H1 (cell line): ENCODE measurements around the gene MED12L. TPM values are rescaled to one million over a fixed set of nuclear protein-coding genes. Genes with fewer than 3 reads are reported as not detected.

Source experiments
- CTCF ChIA-PET: fragments of 300-600 bp; sonication (Branson Sonifier 250); formaldehyde crosslinking; loops from one replicate; lab custom pipeline; 2021; ENCODE audit not compliant: partially characterized antibody; lab: Charles Lee
- POLR2A ChIA-PET: fragments of 300-600 bp; sonication (Branson Sonifier 250); formaldehyde crosslinking; loops from one replicate; lab custom pipeline; 2021; ENCODE audit warnings: inconsistent platforms; ENCODE audit not compliant: partially characterized antibody; lab: Charles Lee
- DNase-seq, 2 experiments: peaks; one replicate each; pipeline versions ENCODE4 v3.0.0 to v3.0.0-alpha.2; 2010 to 2022; ENCODE audit warnings: low spot score in 2 of 2, low read depth in 1 of 2, mixed read lengths in 1 of 2
- FAIRE-seq: peaks from 2 replicates; lab custom pipeline; 2011; peaks lifted over from hg19 to GRCh38; lab: Jason Lieb, UNC
- H2AFZ ChIP-seq: 2 replicates; pipeline ENCODE4 v1.8.1; 2012; ENCODE audit warnings: low read length, inconsistent platforms
- H2AK5ac ChIP-seq: 2 replicates; pipeline ENCODE4 v1.6.1; 2013; ENCODE audit warnings: low read depth, low read length
- H2BK120ac ChIP-seq: replicated peaks from 2 replicates; pipeline ENCODE3; 2013; ENCODE audit warnings: low read depth, low read length, inconsistent platforms
- H2BK12ac ChIP-seq: 2 replicates; pipeline ENCODE4 v1.6.1; 2013; ENCODE audit warnings: low read depth, low read length
- H2BK15ac ChIP-seq: 2 replicates; pipeline ENCODE4 v1.6.1; 2013; ENCODE audit warnings: low read length
- H2BK20ac ChIP-seq: 2 replicates; pipeline ENCODE4 v1.6.1; 2013; ENCODE audit warnings: low read length
- H2BK5ac ChIP-seq: 2 replicates; pipeline ENCODE4 v1.6.1; 2013; ENCODE audit warnings: low read depth, low read length
- H3K14ac ChIP-seq: 2 replicates; pipeline ENCODE4 v1.6.1; 2013; ENCODE audit warnings: inconsistent platforms; ENCODE audit not compliant: insufficient read length
- H3K18ac ChIP-seq: 2 replicates; pipeline ENCODE4 v1.6.1; 2013; ENCODE audit warnings: low read length; ENCODE audit errors: extremely low read depth
- H3K23ac ChIP-seq: 2 replicates; pipeline ENCODE4 v1.6.1; 2013; ENCODE audit warnings: inconsistent platforms; ENCODE audit not compliant: insufficient read length
- H3K23me2 ChIP-seq: 2 replicates; pipeline ENCODE4 v1.6.1; 2013; ENCODE audit warnings: low read depth, low read length
- H3K27ac ChIP-seq: 2 replicates; pipeline ENCODE4 v1.6.1; 2011; ENCODE audit warnings: low read depth, low read length, inconsistent platforms
- H3K27me3 ChIP-seq, 4 experiments: replicated peaks in 1 of 4; 1 replicate in 1 of 4; 2 replicates in 3 of 4; pipeline versions ENCODE4 v1.6.1 to v1.8.1; 2011 to 2013; ENCODE audit warnings: low read length in 3 of 4, mild to moderate bottlenecking in 3 of 4, inconsistent platforms in 2 of 4, mixed read lengths in 2 of 4, moderate library complexity in 1 of 4; ENCODE audit not compliant: control insufficient read depth in 3 of 4, insufficient read depth in 3 of 4; ENCODE audit errors: extremely low read depth in 1 of 4
- H3K36me3 ChIP-seq, 4 experiments: 2 replicates each; pipeline versions ENCODE4 v1.6.1 to v1.8.1; 2011 to 2013; ENCODE audit warnings: mild to moderate bottlenecking in 4 of 4, low read length in 3 of 4, moderate library complexity in 2 of 4, control low read depth in 1 of 4, inconsistent platforms in 1 of 4; ENCODE audit not compliant: insufficient read depth in 4 of 4, control insufficient read depth in 2 of 4
- H3K4ac ChIP-seq: replicated peaks from 2 replicates; pipeline ENCODE3; 2013; ENCODE audit warnings: low read length, low read depth, mixed read lengths, inconsistent platforms; ENCODE audit not compliant: insufficient read length
- H3K4me1 ChIP-seq, 4 experiments: replicated peaks in 1 of 4; 1 replicate in 1 of 4; 2 replicates in 3 of 4; pipeline versions ENCODE4 v1.6.1 to v1.8.1; 2011 to 2013; ENCODE audit warnings: low read length in 3 of 4, inconsistent platforms in 2 of 4, mixed read lengths in 1 of 4; ENCODE audit not compliant: insufficient read depth in 4 of 4, control insufficient read depth in 3 of 4
- H3K4me2 ChIP-seq, 2 experiments: 2 replicates each; pipeline versions ENCODE4 v1.6.1 to v1.8.1; 2011 to 2013; ENCODE audit warnings: low read depth in 2 of 2, low read length in 2 of 2, control low read depth in 1 of 2, inconsistent platforms in 1 of 2, mild to moderate bottlenecking in 1 of 2; ENCODE audit not compliant: insufficient read depth in 1 of 2
- H3K4me3 ChIP-seq, 4 experiments: fragments of 200-600, 300-600 bp in 1 of 4; sonication (generic), shearing (Covaris generic), sonication (Bioruptor Twin) in 1 of 4; 2 replicates each; pipeline versions ENCODE4 v1.5.1 to v1.8.1; 2011 to 2016; ENCODE audit warnings: low read length in 4 of 4, low read depth in 3 of 4, control low read depth in 2 of 4, inconsistent platforms in 2 of 4, mild to moderate bottlenecking in 2 of 4, mixed read lengths in 1 of 4, moderate library complexity in 1 of 4; ENCODE audit not compliant: insufficient read depth in 2 of 4; ENCODE audit errors: extremely low read depth in 1 of 4
- H3K56ac ChIP-seq: replicated peaks from 2 replicates; pipeline ENCODE3; 2013; ENCODE audit warnings: low read depth, mild to moderate bottlenecking, mixed read lengths, low read length, inconsistent platforms; ENCODE audit not compliant: insufficient read length
- H3K79me1 ChIP-seq: 2 replicates; pipeline ENCODE4 v1.6.1; 2013; ENCODE audit warnings: low read depth, low read length, control low read depth
- H3K79me2 ChIP-seq, 2 experiments: 2 replicates each; pipeline versions ENCODE4 v1.6.1 to v1.8.1; 2012 to 2013; ENCODE audit warnings: low read length in 2 of 2, mild to moderate bottlenecking in 2 of 2, inconsistent platforms in 1 of 2; ENCODE audit not compliant: insufficient read depth in 2 of 2, control insufficient read depth in 1 of 2
- H3K9ac ChIP-seq, 4 experiments: replicated peaks in 1 of 4; 1 replicate in 1 of 4; 2 replicates in 3 of 4; pipeline versions ENCODE4 v1.6.1 to v1.8.1; 2011 to 2013; ENCODE audit warnings: low read depth in 3 of 4, low read length in 3 of 4, control low read depth in 2 of 4, mild to moderate bottlenecking in 2 of 4, moderate library complexity in 2 of 4, inconsistent platforms in 1 of 4; ENCODE audit errors: extremely low read depth in 1 of 4
- H3K9me3 ChIP-seq, 2 experiments: 2 replicates each; pipeline versions ENCODE4 v1.6.1 to v1.8.1; 2012 to 2013; ENCODE audit warnings: mild to moderate bottlenecking in 2 of 2, moderate library complexity in 2 of 2, control low read depth in 1 of 2, inconsistent platforms in 1 of 2, low read depth in 1 of 2, low read length in 1 of 2, mixed read lengths in 1 of 2; ENCODE audit not compliant: insufficient read depth in 2 of 2
- H4K20me1 ChIP-seq, 2 experiments: replicated peaks in 1 of 2; 2 replicates each; pipeline versions ENCODE3 to v1.8.1; 2011 to 2013; ENCODE audit warnings: inconsistent platforms in 2 of 2, low read length in 2 of 2, mild to moderate bottlenecking in 1 of 2; ENCODE audit not compliant: insufficient read depth in 2 of 2, control insufficient read depth in 1 of 2
- H4K5ac ChIP-seq: 2 replicates; pipeline ENCODE4 v1.6.1; 2013; ENCODE audit warnings: low read length, low read depth, mixed read lengths, inconsistent platforms; ENCODE audit not compliant: insufficient read length
- H4K8ac ChIP-seq: 2 replicates; pipeline ENCODE4 v1.8.0; 2013; ENCODE audit warnings: mild to moderate bottlenecking, moderate library complexity, low read length, inconsistent platforms; ENCODE audit not compliant: insufficient read depth; ENCODE audit errors: extremely low read depth
- H4K91ac ChIP-seq: replicated peaks from 2 replicates; pipeline ENCODE3; 2013; ENCODE audit warnings: low read length, mixed read lengths, inconsistent platforms; ENCODE audit not compliant: insufficient read length
- ASH2L ChIP-seq: fragments of 200-600, 300-600 bp; sonication (generic); IDR thresholded peaks from one replicate; pipeline ENCODE4 v1.7.1; 2017; ENCODE audit warnings: low read length
- CHD1 ChIP-seq: IDR thresholded peaks from 2 replicates; pipeline ENCODE4 v1.6.1; 2012; ENCODE audit warnings: low read depth, low read length, improper control_type of control experiment
- HDAC6 ChIP-seq: IDR thresholded peaks from one replicate; pipeline ENCODE4 v1.7.1; 2012; ENCODE audit warnings: low read depth, mild to moderate bottlenecking, inconsistent platforms, low read length, moderate library complexity
- NRF1 ChIP-seq: IDR thresholded peaks from 2 replicates; pipeline ENCODE4 v1.6.1; 2011; ENCODE audit warnings: mild to moderate bottlenecking, low read depth, low read length, improper control_type of control experiment
- POLR2A ChIP-seq, 2 experiments: IDR thresholded peaks; 1 replicate in 1 of 2; 2 replicates in 1 of 2; pipeline ENCODE4 v1.6.1; 2011; ENCODE audit warnings: low read depth in 2 of 2, low read length in 2 of 2, mild to moderate bottlenecking in 2 of 2; ENCODE audit errors: control extremely low read depth in 1 of 2
- RAD21 ChIP-seq, 2 experiments: IDR thresholded peaks in 1 of 2; conservative IDR thresholded peaks in 1 of 2; 2 replicates each; pipeline ENCODE4 v1.6.1; 2011; ENCODE audit warnings: low read depth in 2 of 2, low read length in 2 of 2, improper control_type of control experiment in 1 of 2, inconsistent platforms in 1 of 2, mild to moderate bottlenecking in 1 of 2, moderate library complexity in 1 of 2
- RXRA ChIP-seq: IDR thresholded peaks from 2 replicates; pipeline ENCODE4 v1.6.1; 2011; ENCODE audit warnings: low read depth, mild to moderate bottlenecking, low read length, moderate library complexity; ENCODE audit not compliant: insufficient read depth
- SAP30 ChIP-seq: fragments of 300-600 bp; sonication (generic); IDR thresholded peaks from 2 replicates; pipeline ENCODE4 v1.7.1; 2012; ENCODE audit warnings: low read length, moderate library complexity, mild to moderate bottlenecking, inconsistent platforms; ENCODE audit not compliant: insufficient read depth, insufficient replicate concordance
- SP2 ChIP-seq: IDR thresholded peaks from 2 replicates; pipeline ENCODE4 v1.6.1; 2012; ENCODE audit warnings: mild to moderate bottlenecking, low read length, inconsistent platforms
- SRF ChIP-seq: IDR thresholded peaks from 2 replicates; pipeline ENCODE4 v1.6.1; 2011; ENCODE audit warnings: mild to moderate bottlenecking, low read depth, low read length, moderate library complexity
- ZNF274 ChIP-seq: IDR thresholded peaks from 2 replicates; pipeline ENCODE4 v1.7.0; 2012; ENCODE audit warnings: low read length, borderline replicate concordance; ENCODE audit errors: extremely low read depth
- WGBS, 2 experiments: shearing (Covaris generic) in 1 of 2; methylation state at CpG; one replicate each; pipeline versions ENCODE4 v1.1.6 to v1.1.7; 2013 to 2015; ENCODE audit warnings: low lambda C conversion rate in 2 of 2, mixed read lengths in 2 of 2, inconsistent platforms in 1 of 2, low coverage in 1 of 2, missing lambda C conversion rate in 1 of 2; ENCODE audit not compliant: insufficient replicate concordance in 2 of 2, insufficient coverage in 1 of 2, insufficient read length in 1 of 2; ENCODE audit errors: extremely low coverage in 1 of 2, missing lambda C conversion rate in 1 of 2; 5-methylcytosine and 5-hydroxymethylcytosine counted together
- polyA plus RNA-seq, 7 experiments: library from polyadenylated mRNA; depleted of rRNA in 3 of 7; stranded (reverse) in 5 of 7; unstranded in 2 of 7; fragments of >200 nt in 5 of 7; fragments of 200-250 nt in 2 of 7; gene quantifications; 1 replicate in 5 of 7; 2 replicates in 1 of 7; 4 replicates in 1 of 7; pipeline versions ENCODE4 v1.2.1 to v1.2.3, GENCODE V29; 2011 to 2013; ENCODE audit warnings: missing spikeins in 2 of 7, mixed read lengths in 2 of 7
- total RNA-seq: library from RNA; stranded (reverse); fragmentation: NEBNext Ultra II Directional; extraction: Animal tissue kit (Norgen Biotek cat#: 25700); gene quantifications from 2 replicates; pipeline ENCODE4 v1.2.1, GENCODE V29; 2021
- TF ChIP-seq, protein P1 (sequence below): IDR thresholded peaks from 2 replicates; pipeline ENCODE4 v1.6.1; 2012; ENCODE audit warnings: inconsistent platforms
- TF ChIP-seq, protein P2 (sequence below): IDR thresholded peaks from 2 replicates; pipeline ENCODE4 v1.6.1; 2012; ENCODE audit warnings: inconsistent platforms

MED12L gene
- total and polyA plus RNA-seq, 2 of the 8 experiments (the other 6 are each of a cell fraction or from before 2014, with no cell fraction given) = 3.6 to 26.2 TPM

DNA sequence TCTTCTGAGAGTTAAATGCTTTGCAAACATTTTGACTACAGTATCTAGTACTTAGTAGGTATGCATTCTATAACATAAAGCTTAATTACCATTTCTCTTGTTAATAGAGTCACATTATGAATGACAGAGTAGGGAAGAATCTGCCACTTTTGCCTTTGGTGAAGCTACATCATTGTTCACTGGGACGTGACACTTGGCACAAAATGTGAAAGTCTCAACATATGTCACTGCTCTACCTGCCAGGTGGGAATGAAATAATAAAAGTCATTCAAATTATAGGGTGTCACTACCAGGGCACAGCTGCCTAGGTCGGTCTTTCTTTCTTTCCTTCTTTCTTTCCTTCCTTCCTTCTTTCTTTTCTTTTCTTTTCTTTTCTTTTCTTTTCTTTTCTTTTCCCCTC lies 213.5 kb downstream of the MED12L start:
- Histone ChIP-seq H3K36me3 (no peaks in the 10 kb centered on the region), H2AK5ac (no peak overlapping the region), H2BK120ac (no peak overlapping the region), H3K4me3 (no peak overlapping the region), H3K23me2 (no peaks in the 10 kb centered on the region), H3K79me2 (no peaks in the 10 kb centered on the region), H3K14ac (no peak overlapping the region), H3K27ac (no peak overlapping the region), H2AFZ (no peak overlapping the region), H3K18ac (no peak overlapping the region), H3K4me2 (no peak overlapping the region), H4K91ac (no peak overlapping the region), H3K56ac (no peak overlapping the region), H3K4me1 (peaks cover 0 to 5% (median 0%) of the 10 kb centered on the region in 4 experiments; a peak in 1 of 7 replicates), H2BK12ac (no peak overlapping the region), H4K20me1 (peaks cover 0 to 2% of the 10 kb centered on the region in 2 experiments), H4K8ac (no peak overlapping the region), H2BK15ac (no peak overlapping the region), H4K5ac (no peak overlapping the region), H2BK20ac (no peak overlapping the region), H3K23ac (no peak overlapping the region), H3K9me3 (no peaks in the 10 kb centered on the region), H3K4ac (no peak overlapping the region), H3K79me1 (no peaks in the 10 kb centered on the region), H2BK5ac (no peak overlapping the region), H3K9ac (no peak overlapping the region), H3K27me3 (no peaks in the 10 kb centered on the region)
- FAIRE-seq (no peak), DNase-seq (no peak)
- 86% methylated on average over 2 of the region's 2 CpGs; no CpG with 5 or more reads in 1 of the 2 experiments for WGBS, 2 experiments
- CTCF ChIA-PET = interaction anchor here (0.5 to 3.0 kb wide), 4 partner anchors 10 to 170 kb away, joined by 3 to 11 read pairs (median 3); no protein-coding TSS in a partner anchor
- POLR2A ChIA-PET = no interaction called here
- no peak for TF ChIP-seq POLR2A (IDR thresholded peaks at IDR 0.05; ENCODE audit: control extremely low read depth in 1 of 2, low read depth in 2 of 2, low read length in 2 of 2)
- no peak for TF ChIP-seq RAD21 (IDR thresholded peaks at IDR 0.05 in 1 of 2, conservative IDR thresholded peaks at IDR 0.05 in 1 of 2; ENCODE audit: low read depth in 2 of 2, low read length in 2 of 2)
- TF ChIP-seq, protein P1, sequence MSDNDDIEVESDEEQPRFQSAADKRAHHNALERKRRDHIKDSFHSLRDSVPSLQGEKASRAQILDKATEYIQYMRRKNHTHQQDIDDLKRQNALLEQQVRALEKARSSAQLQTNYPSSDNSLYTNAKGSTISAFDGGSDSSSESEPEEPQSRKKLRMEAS = no peak
- TF ChIP-seq SAP30 = no peak
- TF ChIP-seq ZNF274 = no peak
- no peak for TF ChIP-seq SP2
- no peak for TF ChIP-seq ASH2L
- no peak for TF ChIP-seq SRF
- no peak for TF ChIP-seq HDAC6
- no peak for TF ChIP-seq RXRA
- no peak for TF ChIP-seq CHD1
- TF ChIP-seq NRF1 = no peak
- TF ChIP-seq, protein P2, sequence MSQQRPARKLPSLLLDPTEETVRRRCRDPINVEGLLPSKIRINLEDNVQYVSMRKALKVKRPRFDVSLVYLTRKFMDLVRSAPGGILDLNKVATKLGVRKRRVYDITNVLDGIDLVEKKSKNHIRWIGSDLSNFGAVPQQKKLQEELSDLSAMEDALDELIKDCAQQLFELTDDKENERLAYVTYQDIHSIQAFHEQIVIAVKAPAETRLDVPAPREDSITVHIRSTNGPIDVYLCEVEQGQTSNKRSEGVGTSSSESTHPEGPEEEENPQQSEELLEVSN = no peak
